Ovary (tissue), 9 donors: Measurements from ENCODE around the gene MAST4. TPM values are rescaled to one million over a fixed set of nuclear protein-coding genes. Genes with fewer than 3 reads are reported as not detected.

Source experiments
- DNase-seq, 5 donors: peaks; one replicate each; pipeline ENCODE4 v3.0.0-alpha.2; 2019 to 2020
- H3K27ac ChIP-seq, 2 donors: fragments of 200-600 bp; one replicate each; pipeline versions ENCODE4 v1.5.1 to v1.8.0; 2019 to 2022
- H3K27me3 ChIP-seq: fragments of 200-600 bp; one replicate; pipeline ENCODE4 v1.8.0; 2022
- H3K36me3 ChIP-seq: fragments of 200-600 bp; sonication (generic); one replicate; pipeline ENCODE4 v1.5.1; 2019
- H3K4me1 ChIP-seq: one replicate; pipeline ENCODE4 v1.8.1; 2013; ENCODE audit warnings: mild to moderate bottlenecking, moderate library complexity; ENCODE audit not compliant: insufficient read depth
- H3K4me3 ChIP-seq: fragments of 200-600 bp; sonication (generic); one replicate; pipeline ENCODE4 v1.5.1; 2017
- H3K9me3 ChIP-seq, 2 donors: fragments of 200-600 bp in 1 of 2; sonication (generic) in 1 of 2; one replicate each; pipeline versions ENCODE4 v1.5.1 to v1.8.1; 2013 to 2019; ENCODE audit warnings: mild to moderate bottlenecking in 1 of 2, moderate library complexity in 1 of 2
- CTCF ChIP-seq, 3 donors: fragments of 450-650 bp in 2 of 3; fragments of 200-600 bp in 1 of 3; IDR thresholded peaks; one replicate each; pipeline versions ENCODE4 v1.5.1 to v1.8.0; 2016 to 2022; ENCODE audit warnings: antibody characterized with exemption in 3 of 3, mild to moderate bottlenecking in 1 of 3
- EP300 ChIP-seq: sonication (generic); formaldehyde crosslinking; IDR thresholded peaks from one replicate; pipeline ENCODE4 v1.6.1; 2017; ENCODE audit warnings: antibody characterized with exemption
- POLR2A ChIP-seq: fragments of 450-650 bp; IDR thresholded peaks from one replicate; pipeline ENCODE4 v1.6.1; 2017; ENCODE audit warnings: antibody characterized with exemption, mild to moderate bottlenecking, moderate library complexity
- WGBS, 3 donors: extraction: QIAGEN DNeasy Blood & Tissue Kit in 1 of 3; methylation state at CpG; one replicate each; pipeline versions ENCODE4 v1.1.5 to v1.1.7; 2013 to 2017; 5-methylcytosine and 5-hydroxymethylcytosine counted together
- intact Hi-C, 4 donors: fragments of 100-400 bp; cut with DNase I; formaldehyde crosslinking; loops; one replicate each; pipeline versions ENCODE4 v1.11.0 to v1.15.1; 2022 to 2023
- polyA plus RNA-seq, 2 donors: library from polyadenylated mRNA; stranded (reverse); fragments of 200-250 nt in 1 of 2; fragments of 350-450 nt in 1 of 2; fragmentation: Illumina TruSeq in 1 of 2; extraction: RNeasy Lipid Tissue Mini Kit (QIAGEN cat#74804) in 1 of 2; gene quantifications; one replicate each; pipeline ENCODE4 v1.2.3, GENCODE V29; 2013 to 2014
- total RNA-seq, 7 donors: library from RNA; depleted of rRNA in 2 of 7; stranded (reverse); fragments of >200 nt in 2 of 7; fragmentation: NEBNext Ultra II Directional in 3 of 7; extraction: Animal tissue kit (Norgen Biotek cat#: 25700) in 3 of 7; gene quantifications; one replicate each; pipeline versions ENCODE4 v1.1.0 to v1.2.4, GENCODE V29; 2016 to 2023
- donor health status: DM: no; HTN: no; CAD: no; lungs with moderate emphysema.
- donor health status: DM: no; HTN: no; CAD: no.
- donor health status: Bipolar disorder and iron deficiency.
- donor health status: DM: yes; HTN: yes; CAD: no.
- donor health status: DM: no; HTN: no; CAD: no.
- donor health status: DM: yes; HTN: yes; CAD: no.

MAST4 gene
- total and polyA plus RNA-seq, 9 donors = 11.6 to 86.3 (median 57.6) TPM

GRCh38 chr5:67031692-67032091, 435.5 kb downstream of the MAST4 start:
- intact Hi-C loops = no loop called here
- peaks cover 6% of the 10 kb centered on the region for H3K4me1 ChIP-seq
- 56 to 83% (median 73%) methylated on average over 3 of the region's 3 CpGs for WGBS, 3 donors
- no peak overlapping the region for H3K27ac ChIP-seq
- no peak overlapping the region for H3K4me3 ChIP-seq
- no peaks in the 10 kb centered on the region for H3K9me3 ChIP-seq
- no peak for DNase-seq
- H3K27me3 ChIP-seq = no peaks in the 10 kb centered on the region
- TF ChIP-seq POLR2A (no peak), EP300 (no peak), CTCF (IDR thresholded peaks at IDR 0.05) (no peak)
- no peaks in the 10 kb centered on the region for H3K36me3 ChIP-seq

GRCh38 chr5:67032921-67033664, 436.9 kb downstream of the MAST4 start:
- DNase-seq = no peak
- no peak overlapping the region for H3K27ac ChIP-seq
- no peaks in the 10 kb centered on the region for H3K9me3 ChIP-seq
- 71 to 79% (median 75%) methylated on average over 2 of the region's 2 CpGs for WGBS, 3 donors
- no peaks in the 10 kb centered on the region for H3K27me3 ChIP-seq
- H3K36me3 ChIP-seq = no peaks in the 10 kb centered on the region
- H3K4me1 ChIP-seq = peaks cover 6% of the 10 kb centered on the region
- TF ChIP-seq EP300 (no peak), POLR2A (no peak), CTCF (IDR thresholded peaks at IDR 0.05) (no peak)
- no peak overlapping the region for H3K4me3 ChIP-seq
- intact Hi-C loops = no loop called here

- DNase-seq = no peak
- Histone ChIP-seq H3K27ac (no peak overlapping the region), H3K4me3 (no peak overlapping the region), H3K27me3 (no peaks in the 10 kb centered on the region), H3K36me3 (no peaks in the 10 kb centered on the region), H3K4me1 (peaks cover 6% of the 10 kb centered on the region), H3K9me3 (no peaks in the 10 kb centered on the region)
- intact Hi-C loops = no loop called here
- WGBS, 3 donors = 82 to 91% (median 88%) methylated on average over 8 of the region's 8 CpGs
- TF ChIP-seq POLR2A = no peak
- TF ChIP-seq EP300 = no peak
- TF ChIP-seq CTCF (IDR thresholded peaks at IDR 0.05) = no peak
Observed at GRCh38 chr5:67033880-67034651, 437.9 kb downstream of the MAST4 start.

- TF ChIP-seq POLR2A (no peak), CTCF (IDR thresholded peaks at IDR 0.05) (no peak), EP300 (no peak)
- intact Hi-C loops = no loop called here
- WGBS, 3 donors = 94 to 98% (median 95%) methylated on average over 4 of the region's 4 CpGs
- Histone ChIP-seq H3K27ac (no peak overlapping the region), H3K27me3 (no peaks in the 10 kb centered on the region), H3K4me1 (peaks cover 6% of the 10 kb centered on the region), H3K36me3 (no peaks in the 10 kb centered on the region), H3K9me3 (no peaks in the 10 kb centered on the region), H3K4me3 (no peak overlapping the region)
- DNase-seq = no peak
Observed at GRCh38 chr5:67035098-67035740, 439.0 kb downstream of the MAST4 start.
